ENCODE data around the gene UPF1. TPM values are rescaled to one million over a fixed set of nuclear protein-coding genes. Genes with fewer than 3 reads are reported as not detected.

UPF1 gene
- polyA plus RNA-seq, 2 of the 4 experiments (the other 2 are of a cell fraction) = 19.2 to 28.6 TPM

DNA sequence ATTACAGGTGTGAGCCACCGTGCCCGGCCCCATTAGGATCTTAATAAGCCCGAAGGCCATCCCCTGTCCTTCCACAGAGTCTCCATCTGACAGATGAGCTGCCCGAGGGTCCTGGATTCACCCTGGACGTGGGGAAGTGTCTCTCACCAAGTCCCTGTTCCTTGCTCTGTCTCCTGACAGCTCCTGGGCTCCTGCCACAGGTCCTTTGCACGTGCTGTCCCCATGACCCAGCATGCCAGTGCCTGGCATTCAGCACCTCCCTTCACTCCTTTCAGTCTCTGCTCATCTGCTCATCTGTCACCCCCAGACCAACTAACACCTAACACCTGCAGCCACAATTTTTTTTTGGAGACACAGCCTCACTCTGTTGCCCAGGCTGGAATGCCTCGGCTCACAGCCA, 49.7 kb downstream of the UPF1 start (continued):
- TF ChIP-seq, protein P1, sequence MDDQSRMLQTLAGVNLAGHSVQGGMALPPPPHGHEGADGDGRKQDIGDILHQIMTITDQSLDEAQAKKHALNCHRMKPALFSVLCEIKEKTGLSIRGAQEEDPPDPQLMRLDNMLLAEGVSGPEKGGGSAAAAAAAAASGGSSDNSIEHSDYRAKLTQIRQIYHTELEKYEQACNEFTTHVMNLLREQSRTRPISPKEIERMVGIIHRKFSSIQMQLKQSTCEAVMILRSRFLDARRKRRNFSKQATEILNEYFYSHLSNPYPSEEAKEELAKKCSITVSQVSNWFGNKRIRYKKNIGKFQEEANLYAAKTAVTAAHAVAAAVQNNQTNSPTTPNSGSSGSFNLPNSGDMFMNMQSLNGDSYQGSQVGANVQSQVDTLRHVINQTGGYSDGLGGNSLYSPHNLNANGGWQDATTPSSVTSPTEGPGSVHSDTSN (IDR thresholded peaks at IDR 0.05) = no peak
- TF ChIP-seq HOXA7 (CRISPR knock-in tag; IDR thresholded peaks at IDR 0.05) = no peak
- no peak for TF ChIP-seq ZNF302 (CRISPR knock-in tag; IDR thresholded peaks at IDR 0.05)
- TF ChIP-seq HDAC2 (IDR thresholded peaks at IDR 0.05) = no peak
- no peak for TF ChIP-seq NR3C1 (IDR thresholded peaks at IDR 0.05)
- TF ChIP-seq EHMT2 (IDR thresholded peaks at IDR 0.05; ENCODE audit: low read depth) = no peak
- TF ChIP-seq, protein P2, sequence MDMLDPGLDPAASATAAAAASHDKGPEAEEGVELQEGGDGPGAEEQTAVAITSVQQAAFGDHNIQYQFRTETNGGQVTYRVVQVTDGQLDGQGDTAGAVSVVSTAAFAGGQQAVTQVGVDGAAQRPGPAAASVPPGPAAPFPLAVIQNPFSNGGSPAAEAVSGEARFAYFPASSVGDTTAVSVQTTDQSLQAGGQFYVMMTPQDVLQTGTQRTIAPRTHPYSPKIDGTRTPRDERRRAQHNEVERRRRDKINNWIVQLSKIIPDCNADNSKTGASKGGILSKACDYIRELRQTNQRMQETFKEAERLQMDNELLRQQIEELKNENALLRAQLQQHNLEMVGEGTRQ (IDR thresholded peaks at IDR 0.05) = no peak
- TF ChIP-seq NFE2L2 (conservative IDR thresholded peaks at IDR 0.05; ENCODE audit: low read length) = no peak

DNA sequence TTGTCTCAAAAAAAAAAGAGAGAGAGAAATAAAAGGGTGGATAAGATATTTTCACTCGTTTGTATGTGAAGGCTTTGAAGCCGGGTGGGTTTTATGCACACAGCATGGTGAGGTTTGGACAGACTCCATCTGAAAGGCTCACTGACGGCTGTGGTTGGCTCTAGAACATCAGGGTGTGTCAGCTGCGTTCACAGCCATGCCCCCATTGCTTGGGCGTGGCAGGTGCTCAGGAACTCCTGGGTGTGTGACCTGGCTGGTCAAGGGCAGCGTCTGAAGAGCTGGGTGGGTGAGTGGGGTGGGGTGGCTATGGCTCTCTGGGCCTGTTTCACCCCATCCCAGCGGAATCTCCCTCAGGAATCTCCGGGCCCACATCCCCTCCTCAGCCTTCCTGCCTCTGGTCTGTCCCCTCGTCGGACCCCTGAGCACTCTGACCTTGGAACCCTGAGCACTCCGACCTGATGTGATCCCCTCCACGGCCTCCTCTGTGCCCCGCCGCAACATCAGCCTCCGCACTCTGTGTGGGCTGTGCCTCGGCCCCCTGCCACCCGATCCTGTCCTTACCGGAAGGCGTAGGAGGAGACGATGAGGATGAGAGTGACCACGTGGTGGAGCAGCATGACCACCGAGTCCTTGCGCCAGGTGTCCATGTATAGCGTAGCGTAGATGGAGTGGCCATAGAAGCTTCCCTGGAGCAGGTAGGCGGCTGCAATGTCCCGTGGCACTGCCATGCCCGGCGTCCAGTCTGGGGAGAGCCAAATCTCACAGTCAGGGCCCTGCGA, 52.0 kb downstream of the UPF1 start:
- CTCF ChIA-PET = interaction anchor here (0.6 to 1.3 kb wide), 4 partner anchors 16 to 433 kb away, joined by 3 to 5 read pairs (median 4); no protein-coding TSS in a partner anchor
- DNase-seq (ENCODE audit: low read depth in 1 of 2, low spot score in 1 of 2) (no peak), ATAC-seq (no peak), FAIRE-seq (no peak)
- TF ChIP-seq ZFP36 (IDR thresholded peaks at IDR 0.05; ENCODE audit: borderline replicate concordance, partially characterized antibody) (no peak), RAD21 (conservative IDR thresholded peaks at IDR 0.05 in 1 of 2, IDR thresholded peaks at IDR 0.05 in 1 of 2) (no peak), MAZ (IDR thresholded peaks at IDR 0.05; ENCODE audit: borderline replicate concordance, low read depth, low read length) (no peak)
- POLR2A ChIA-PET = no interaction called here
- no peak overlapping the region for H3K4me3 ChIP-seq
- 79% methylated on average over 19 of the region's 30 CpGs for WGBS (ENCODE audit: missing lambda C conversion rate)
- H3K27ac ChIP-seq = no peak overlapping the region
- no peaks in the 10 kb centered on the region for H3K4me1 ChIP-seq
- no peaks in the 10 kb centered on the region for H3K9me3 ChIP-seq
- H3K4me2 ChIP-seq = no peak overlapping the region

DNA sequence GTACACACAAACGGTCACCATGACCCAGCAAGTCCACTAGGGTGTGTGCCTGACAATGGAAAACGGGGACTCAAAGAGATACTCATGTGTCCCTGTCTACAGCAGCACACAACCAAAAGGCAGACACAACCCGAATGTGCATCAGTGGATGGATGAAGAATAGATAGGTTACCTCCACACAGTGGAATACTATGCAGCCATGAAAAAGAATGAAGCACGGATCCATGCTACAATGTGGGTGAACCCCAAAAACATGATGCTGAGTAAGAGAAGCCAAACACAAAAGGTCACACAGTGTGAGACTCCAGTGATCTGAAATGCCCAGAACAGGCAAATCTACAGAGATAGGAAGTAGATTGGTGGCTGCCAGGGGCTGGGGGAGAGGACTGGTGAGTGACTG, 55.2 kb downstream of the UPF1 start:
- CTCF ChIA-PET = no interaction called here
- WGBS (ENCODE audit: missing lambda C conversion rate) = 81% methylated on average over 4 of the region's 4 CpGs

More for the DNA sequence above, 55.2 kb downstream of the UPF1 start:
- TF ChIP-seq RCOR1 (IDR thresholded peaks at IDR 0.05; ENCODE audit: low read depth, low read length) = no peak
- TF ChIP-seq, protein P2 (IDR thresholded peaks at IDR 0.05) = no peak
- TF ChIP-seq, protein P3, sequence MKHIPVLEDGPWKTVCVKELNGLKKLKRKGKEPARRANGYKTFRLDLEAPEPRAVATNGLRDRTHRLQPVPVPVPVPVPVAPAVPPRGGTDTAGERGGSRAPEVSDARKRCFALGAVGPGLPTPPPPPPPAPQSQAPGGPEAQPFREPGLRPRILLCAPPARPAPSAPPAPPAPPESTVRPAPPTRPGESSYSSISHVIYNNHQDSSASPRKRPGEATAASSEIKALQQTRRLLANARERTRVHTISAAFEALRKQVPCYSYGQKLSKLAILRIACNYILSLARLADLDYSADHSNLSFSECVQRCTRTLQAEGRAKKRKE (CRISPR knock-in tag; IDR thresholded peaks at IDR 0.05; ENCODE audit: low read depth) = no peak
- TF ChIP-seq, protein P4, sequence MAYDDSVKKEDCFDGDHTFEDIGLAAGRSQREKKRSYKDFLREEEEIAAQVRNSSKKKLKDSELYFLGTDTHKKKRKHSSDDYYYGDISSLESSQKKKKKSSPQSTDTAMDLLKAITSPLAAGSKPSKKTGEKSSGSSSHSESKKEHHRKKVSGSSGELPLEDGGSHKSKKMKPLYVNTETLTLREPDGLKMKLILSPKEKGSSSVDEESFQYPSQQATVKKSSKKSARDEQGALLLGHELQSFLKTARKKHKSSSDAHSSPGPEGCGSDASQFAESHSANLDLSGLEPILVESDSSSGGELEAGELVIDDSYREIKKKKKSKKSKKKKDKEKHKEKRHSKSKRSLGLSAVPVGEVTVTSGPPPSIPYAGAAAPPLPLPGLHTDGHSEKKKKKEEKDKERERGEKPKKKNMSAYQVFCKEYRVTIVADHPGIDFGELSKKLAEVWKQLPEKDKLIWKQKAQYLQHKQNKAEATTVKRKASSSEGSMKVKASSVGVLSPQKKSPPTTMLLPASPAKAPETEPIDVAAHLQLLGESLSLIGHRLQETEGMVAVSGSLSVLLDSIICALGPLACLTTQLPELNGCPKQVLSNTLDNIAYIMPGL (CRISPR knock-in tag; IDR thresholded peaks at IDR 0.05; ENCODE audit: borderline replicate concordance) = no peak
- TF ChIP-seq, protein P5, sequence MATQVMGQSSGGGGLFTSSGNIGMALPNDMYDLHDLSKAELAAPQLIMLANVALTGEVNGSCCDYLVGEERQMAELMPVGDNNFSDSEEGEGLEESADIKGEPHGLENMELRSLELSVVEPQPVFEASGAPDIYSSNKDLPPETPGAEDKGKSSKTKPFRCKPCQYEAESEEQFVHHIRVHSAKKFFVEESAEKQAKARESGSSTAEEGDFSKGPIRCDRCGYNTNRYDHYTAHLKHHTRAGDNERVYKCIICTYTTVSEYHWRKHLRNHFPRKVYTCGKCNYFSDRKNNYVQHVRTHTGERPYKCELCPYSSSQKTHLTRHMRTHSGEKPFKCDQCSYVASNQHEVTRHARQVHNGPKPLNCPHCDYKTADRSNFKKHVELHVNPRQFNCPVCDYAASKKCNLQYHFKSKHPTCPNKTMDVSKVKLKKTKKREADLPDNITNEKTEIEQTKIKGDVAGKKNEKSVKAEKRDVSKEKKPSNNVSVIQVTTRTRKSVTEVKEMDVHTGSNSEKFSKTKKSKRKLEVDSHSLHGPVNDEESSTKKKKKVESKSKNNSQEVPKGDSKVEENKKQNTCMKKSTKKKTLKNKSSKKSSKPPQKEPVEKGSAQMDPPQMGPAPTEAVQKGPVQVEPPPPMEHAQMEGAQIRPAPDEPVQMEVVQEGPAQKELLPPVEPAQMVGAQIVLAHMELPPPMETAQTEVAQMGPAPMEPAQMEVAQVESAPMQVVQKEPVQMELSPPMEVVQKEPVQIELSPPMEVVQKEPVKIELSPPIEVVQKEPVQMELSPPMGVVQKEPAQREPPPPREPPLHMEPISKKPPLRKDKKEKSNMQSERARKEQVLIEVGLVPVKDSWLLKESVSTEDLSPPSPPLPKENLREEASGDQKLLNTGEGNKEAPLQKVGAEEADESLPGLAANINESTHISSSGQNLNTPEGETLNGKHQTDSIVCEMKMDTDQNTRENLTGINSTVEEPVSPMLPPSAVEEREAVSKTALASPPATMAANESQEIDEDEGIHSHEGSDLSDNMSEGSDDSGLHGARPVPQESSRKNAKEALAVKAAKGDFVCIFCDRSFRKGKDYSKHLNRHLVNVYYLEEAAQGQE (IDR thresholded peaks at IDR 0.05) = no peak
- TF ChIP-seq, protein P6, sequence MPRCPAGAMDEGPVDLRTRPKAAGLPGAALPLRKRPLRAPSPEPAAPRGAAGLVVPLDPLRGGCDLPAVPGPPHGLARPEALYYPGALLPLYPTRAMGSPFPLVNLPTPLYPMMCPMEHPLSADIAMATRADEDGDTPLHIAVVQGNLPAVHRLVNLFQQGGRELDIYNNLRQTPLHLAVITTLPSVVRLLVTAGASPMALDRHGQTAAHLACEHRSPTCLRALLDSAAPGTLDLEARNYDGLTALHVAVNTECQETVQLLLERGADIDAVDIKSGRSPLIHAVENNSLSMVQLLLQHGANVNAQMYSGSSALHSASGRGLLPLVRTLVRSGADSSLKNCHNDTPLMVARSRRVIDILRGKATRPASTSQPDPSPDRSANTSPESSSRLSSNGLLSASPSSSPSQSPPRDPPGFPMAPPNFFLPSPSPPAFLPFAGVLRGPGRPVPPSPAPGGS (IDR thresholded peaks at IDR 0.05) = no peak
- TF ChIP-seq, protein P7, sequence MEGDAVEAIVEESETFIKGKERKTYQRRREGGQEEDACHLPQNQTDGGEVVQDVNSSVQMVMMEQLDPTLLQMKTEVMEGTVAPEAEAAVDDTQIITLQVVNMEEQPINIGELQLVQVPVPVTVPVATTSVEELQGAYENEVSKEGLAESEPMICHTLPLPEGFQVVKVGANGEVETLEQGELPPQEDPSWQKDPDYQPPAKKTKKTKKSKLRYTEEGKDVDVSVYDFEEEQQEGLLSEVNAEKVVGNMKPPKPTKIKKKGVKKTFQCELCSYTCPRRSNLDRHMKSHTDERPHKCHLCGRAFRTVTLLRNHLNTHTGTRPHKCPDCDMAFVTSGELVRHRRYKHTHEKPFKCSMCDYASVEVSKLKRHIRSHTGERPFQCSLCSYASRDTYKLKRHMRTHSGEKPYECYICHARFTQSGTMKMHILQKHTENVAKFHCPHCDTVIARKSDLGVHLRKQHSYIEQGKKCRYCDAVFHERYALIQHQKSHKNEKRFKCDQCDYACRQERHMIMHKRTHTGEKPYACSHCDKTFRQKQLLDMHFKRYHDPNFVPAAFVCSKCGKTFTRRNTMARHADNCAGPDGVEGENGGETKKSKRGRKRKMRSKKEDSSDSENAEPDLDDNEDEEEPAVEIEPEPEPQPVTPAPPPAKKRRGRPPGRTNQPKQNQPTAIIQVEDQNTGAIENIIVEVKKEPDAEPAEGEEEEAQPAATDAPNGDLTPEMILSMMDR (IDR thresholded peaks at IDR 0.05) = no peak
- no peak for TF ChIP-seq CHD4 (IDR thresholded peaks at IDR 0.05; ENCODE audit: borderline replicate concordance)
- TF ChIP-seq RAD21 (conservative IDR thresholded peaks at IDR 0.05 in 1 of 2, IDR thresholded peaks at IDR 0.05 in 1 of 2) = no peak
- TF ChIP-seq GATA3 (IDR thresholded peaks at IDR 0.05; ENCODE audit: borderline replicate concordance) = no peak
- no peak for TF ChIP-seq HEYL (CRISPR knock-in tag; IDR thresholded peaks at IDR 0.05)
- DNase-seq (ENCODE audit: low read depth in 1 of 2, low spot score in 1 of 2) (no peak), ATAC-seq (no peak), FAIRE-seq (no peak)
- POLR2A ChIA-PET = no interaction called here
- Histone ChIP-seq H3K9me3 (no peaks in the 10 kb centered on the region), H3K4me2 (no peak overlapping the region), H3K4me1 (no peaks in the 10 kb centered on the region), H3K27ac (no peak overlapping the region), H3K4me3 (no peak overlapping the region)

Measured in A549 (cell line).